Keratinocyte (primary cell): Measurements from ENCODE around the gene EEF1AKMT1. TPM values are rescaled to one million over a fixed set of nuclear protein-coding genes. Genes with fewer than 3 reads are reported as not detected.
"Not testable (repeated sequence)": the region's sequence is repeated elsewhere in the genome, so short reads cannot be mapped to it uniquely, and the experiment has no call there.

Source experiments
- DNase-seq: peaks from one replicate; pipeline ENCODE4 v3.0.0-alpha.2; 2011; ENCODE audit warnings: low read depth, missing footprints, low spot score
- FAIRE-seq: peaks from 2 replicates; lab custom pipeline; 2011; peaks lifted over from hg19 to GRCh38; lab: Jason Lieb, UNC
- H2AFZ ChIP-seq: 2 replicates; pipeline ENCODE4 v1.6.0; 2012; ENCODE audit warnings: low read length, control low read depth, inconsistent platforms; ENCODE audit not compliant: control insufficient read depth
- H3K27ac ChIP-seq: 2 replicates; pipeline ENCODE4 v1.5.1; 2011; ENCODE audit warnings: low read length; ENCODE audit not compliant: control insufficient read depth, insufficient read depth
- H3K27me3 ChIP-seq: 3 replicates; pipeline ENCODE4 v1.6.0; 2011; ENCODE audit warnings: low read length; ENCODE audit not compliant: control insufficient read depth, insufficient read depth; ENCODE audit errors: extremely low read depth
- H3K36me3 ChIP-seq, 2 experiments: 2 replicates in 1 of 2; 3 replicates in 1 of 2; pipeline ENCODE4 v1.5.1; 2011; ENCODE audit warnings: low read length in 2 of 2, mild to moderate bottlenecking in 1 of 2; ENCODE audit not compliant: control insufficient read depth in 2 of 2, insufficient read depth in 2 of 2; ENCODE audit errors: extremely low read depth in 1 of 2
- H3K4me1 ChIP-seq: 3 replicates; pipeline ENCODE4 v1.5.1; 2011; ENCODE audit warnings: low read length; ENCODE audit not compliant: control insufficient read depth, insufficient read depth; ENCODE audit errors: extremely low read depth
- H3K4me2 ChIP-seq: 3 replicates; pipeline ENCODE4 v1.6.0; 2011; ENCODE audit warnings: low read depth, low read length; ENCODE audit not compliant: control insufficient read depth, insufficient read depth; ENCODE audit errors: extremely low read depth
- H3K4me3 ChIP-seq, 3 experiments: fragments of 200-600 bp in 1 of 3; sonication (generic) in 1 of 3; 2 replicates in 2 of 3; 3 replicates in 1 of 3; pipeline ENCODE4 v1.5.1; 2011 to 2016; ENCODE audit warnings: low read length in 3 of 3, mild to moderate bottlenecking in 3 of 3, control low read depth in 2 of 3, inconsistent platforms in 1 of 3, low read depth in 1 of 3, mixed read lengths in 1 of 3, mixed run types in 1 of 3, moderate library complexity in 1 of 3; ENCODE audit not compliant: control insufficient read depth in 2 of 3, insufficient read depth in 2 of 3; ENCODE audit errors: extremely low read depth in 1 of 3
- H3K79me2 ChIP-seq: 2 replicates; pipeline ENCODE4 v1.6.0; 2012; ENCODE audit warnings: low read length; ENCODE audit not compliant: control insufficient read depth, insufficient read depth
- H3K9ac ChIP-seq: 3 replicates; pipeline ENCODE4 v1.6.0; 2011; ENCODE audit warnings: low read length; ENCODE audit not compliant: control insufficient read depth, insufficient read depth; ENCODE audit errors: extremely low read depth
- H3K9me1 ChIP-seq: 3 replicates; pipeline ENCODE4 v1.6.0; 2011; ENCODE audit warnings: low read length; ENCODE audit not compliant: control insufficient read depth, insufficient read depth; ENCODE audit errors: extremely low read depth
- H3K9me3 ChIP-seq: 2 replicates; pipeline ENCODE4 v1.5.1; 2012; ENCODE audit warnings: low read depth, low read length; ENCODE audit not compliant: control insufficient read depth
- H4K20me1 ChIP-seq: 3 replicates; pipeline ENCODE4 v1.6.0; 2011; ENCODE audit warnings: low read length; ENCODE audit not compliant: control insufficient read depth, insufficient read depth; ENCODE audit errors: extremely low read depth
- CTCF ChIP-seq, 3 experiments: IDR thresholded peaks in 1 of 3; conservative IDR thresholded peaks in 1 of 3; optimal IDR thresholded peaks in 1 of 3; 2 replicates in 2 of 3; 3 replicates in 1 of 3; pipeline versions ENCODE3 to v1.5.1; 2011; ENCODE audit warnings: low read length in 3 of 3, mild to moderate bottlenecking in 3 of 3, moderate library complexity in 2 of 3, control low read depth in 1 of 3, inconsistent platforms in 1 of 3; ENCODE audit not compliant: insufficient read depth in 2 of 3; ENCODE audit errors: extremely low read depth in 1 of 3
- EZH2 ChIP-seq: IDR thresholded peaks from one replicate; pipeline ENCODE4 v1.6.1; 2012; ENCODE audit warnings: inconsistent platforms, mild to moderate bottlenecking, low read length, moderate library complexity
- dilution Hi-C: fragments of 300-500 bp; cut with MboI; formaldehyde crosslinking; loops from one replicate; pipeline ENCODE4 v1.7.0; 2020; ENCODE audit warnings: low sequenced_read_pairs; ENCODE audit not compliant: extremely low pct_ligation_motif_present
- polyA plus RNA-seq, 5 experiments: library from polyadenylated mRNA; depleted of rRNA in 3 of 5; stranded (reverse) in 3 of 5; stranded (forward) in 1 of 5; unstranded in 1 of 5; fragments of >200 nt; gene quantifications; 1 replicate in 1 of 5; 2 replicates in 3 of 5; 3 replicates in 1 of 5; pipeline versions ENCODE4 v1.2.1 to v1.2.3, GENCODE V29; 2011 to 2012; ENCODE audit warnings: missing spikeins in 2 of 5, low read depth in 1 of 5, low replicate concordance in 1 of 5

Gene EEF1AKMT1
- polyA plus RNA-seq, 1 donor (not counting 4 experiments of a cell fraction or from before 2014, with no cell fraction given), result 10.1 TPM

- FAIRE-seq (no peak), DNase-seq (no peak)
- no peaks in the 10 kb centered on the region for H3K79me2 ChIP-seq
- H2AFZ ChIP-seq, result no peak overlapping the region
- H3K9me1 ChIP-seq, result no peaks in the 10 kb centered on the region
- no peak overlapping the region for H3K9ac ChIP-seq
- TF ChIP-seq EZH2 (no peak), CTCF (optimal IDR thresholded peaks at IDR 0.05 in 1 of 3, IDR thresholded peaks at IDR 0.05 in 1 of 3, conservative IDR thresholded peaks at IDR 0.05 in 1 of 3; ENCODE audit: extremely low read depth in 1 of 3, insufficient read depth in 2 of 3, low read length in 3 of 3) (no peak)
- H4K20me1 ChIP-seq, result no peaks in the 10 kb centered on the region
- no peaks in the 10 kb centered on the region for H3K27me3 ChIP-seq
- no peak overlapping the region for H3K4me3 ChIP-seq
- H3K4me2 ChIP-seq, result no peak overlapping the region
- H3K4me1 ChIP-seq, result no peaks in the 10 kb centered on the region
- H3K9me3 ChIP-seq, result no peaks in the 10 kb centered on the region
- dilution Hi-C loops, result no loop called here
- no peaks in the 10 kb centered on the region for H3K36me3 ChIP-seq
- no peak overlapping the region for H3K27ac ChIP-seq
Observed at GRCh38 chr13:20682061-20682460, 91.7 kb downstream of the EEF1AKMT1 start.

GRCh38 chr13:20681481-20681880 lies 92.3 kb downstream of the EEF1AKMT1 start:
- H3K9me1 ChIP-seq, H3K79me2 ChIP-seq, H3K4me2 ChIP-seq, H4K20me1 ChIP-seq, dilution Hi-C loops, H2AFZ ChIP-seq, H3K36me3 ChIP-seq, H3K9ac ChIP-seq, H3K27me3 ChIP-seq, FAIRE-seq, H3K4me1 ChIP-seq, DNase-seq, H3K27ac ChIP-seq, H3K4me3 ChIP-seq, H3K9me3 ChIP-seq: not testable (repeated sequence)

GRCh38 chr13:20680416-20681080 lies 93.2 kb downstream of the EEF1AKMT1 start:
- Histone ChIP-seq H4K20me1 (no peaks in the 10 kb centered on the region), H3K79me2 (no peaks in the 10 kb centered on the region), H3K9ac (no peak overlapping the region), H3K27ac (no peak overlapping the region), H3K4me3 (no peak overlapping the region), H3K9me1 (no peaks in the 10 kb centered on the region), H2AFZ (no peak overlapping the region), H3K27me3 (no peaks in the 10 kb centered on the region), H3K4me1 (no peaks in the 10 kb centered on the region), H3K9me3 (no peaks in the 10 kb centered on the region), H3K4me2 (no peak overlapping the region), H3K36me3 (no peaks in the 10 kb centered on the region)
- TF ChIP-seq EZH2 (no peak), CTCF (optimal IDR thresholded peaks at IDR 0.05 in 1 of 3, IDR thresholded peaks at IDR 0.05 in 1 of 3, conservative IDR thresholded peaks at IDR 0.05 in 1 of 3; ENCODE audit: extremely low read depth in 1 of 3, insufficient read depth in 2 of 3, low read length in 3 of 3) (no peak)
- dilution Hi-C loops, result no loop called here
- FAIRE-seq, result no peak
- no peak for DNase-seq
